PC-3 (cell line): ENCODE data around the gene PRDM8.

Experiments
- EZH2 ChIP-seq: fragments of 300-600 bp; sonication (generic); IDR thresholded peaks from one replicate; pipeline ENCODE4 v1.6.1; 2017; ENCODE audit warnings: antibody characterized with exemption, mild to moderate bottlenecking, low read length; ENCODE audit not compliant: unreplicated experiment
- EZH2phosphoT487 ChIP-seq: fragments of 300-600 bp; sonication (generic); IDR thresholded peaks from 2 replicates; pipeline ENCODE4 v1.6.1; 2018; ENCODE audit warnings: mild to moderate bottlenecking, antibody characterized with exemption, low read length, borderline replicate concordance
- TF ChIP-seq, protein P1 (sequence below): fragments of 300-600 bp; sonication (generic); conservative IDR thresholded peaks from 2 replicates; pipeline ENCODE4 v1.5.1; 2017; ENCODE audit warnings: antibody characterized with exemption, low read depth, mild to moderate bottlenecking, low read length

DNA sequence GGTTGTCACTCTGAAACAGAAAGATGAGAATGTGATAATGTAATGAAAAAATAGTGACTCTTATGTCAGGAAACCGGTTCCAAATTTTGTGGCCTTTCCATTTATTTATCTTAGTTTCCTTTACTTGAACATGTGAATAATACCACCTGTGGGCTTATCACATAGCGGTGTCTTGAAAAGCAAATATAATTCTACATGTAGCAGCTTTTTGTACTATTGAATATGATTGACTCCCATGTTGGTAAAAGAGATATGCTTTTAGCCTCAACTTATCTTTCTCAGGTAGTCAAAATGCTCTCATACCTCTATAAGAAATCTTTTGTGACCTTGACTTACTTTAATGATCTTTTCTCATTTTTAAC lies 12.0 kb downstream of the PRDM8 start:
- TF ChIP-seq, protein P1, sequence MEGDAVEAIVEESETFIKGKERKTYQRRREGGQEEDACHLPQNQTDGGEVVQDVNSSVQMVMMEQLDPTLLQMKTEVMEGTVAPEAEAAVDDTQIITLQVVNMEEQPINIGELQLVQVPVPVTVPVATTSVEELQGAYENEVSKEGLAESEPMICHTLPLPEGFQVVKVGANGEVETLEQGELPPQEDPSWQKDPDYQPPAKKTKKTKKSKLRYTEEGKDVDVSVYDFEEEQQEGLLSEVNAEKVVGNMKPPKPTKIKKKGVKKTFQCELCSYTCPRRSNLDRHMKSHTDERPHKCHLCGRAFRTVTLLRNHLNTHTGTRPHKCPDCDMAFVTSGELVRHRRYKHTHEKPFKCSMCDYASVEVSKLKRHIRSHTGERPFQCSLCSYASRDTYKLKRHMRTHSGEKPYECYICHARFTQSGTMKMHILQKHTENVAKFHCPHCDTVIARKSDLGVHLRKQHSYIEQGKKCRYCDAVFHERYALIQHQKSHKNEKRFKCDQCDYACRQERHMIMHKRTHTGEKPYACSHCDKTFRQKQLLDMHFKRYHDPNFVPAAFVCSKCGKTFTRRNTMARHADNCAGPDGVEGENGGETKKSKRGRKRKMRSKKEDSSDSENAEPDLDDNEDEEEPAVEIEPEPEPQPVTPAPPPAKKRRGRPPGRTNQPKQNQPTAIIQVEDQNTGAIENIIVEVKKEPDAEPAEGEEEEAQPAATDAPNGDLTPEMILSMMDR: no peak
- TF ChIP-seq EZH2 (no peak), EZH2phosphoT487 (no peak)
